ENCODE data around the gene NOMO2.
"Not testable (repeated sequence)": the region's sequence is repeated elsewhere in the genome, so short reads cannot be mapped to it uniquely, and the experiment has no call there.

NOMO2 gene

GRCh38 chr16:18561727-18562314, at the start of gene NOMO2:
Gene NOMO2 (minus strand): TSS chr16:18562097. CDS start chr16:18562040, 57 bp downstream.
- not testable (repeated sequence) for DNase-seq (ENCODE audit: low read depth, low spot score)

GRCh38 chr16:18610147-18610803, 48.4 kb upstream of the NOMO2 start:
- DNase-seq (ENCODE audit: low read depth, low spot score), result not testable (repeated sequence)

GRCh38 chr16:18608271-18608670, 46.4 kb upstream of the NOMO2 start:
- not testable (repeated sequence) for DNase-seq (ENCODE audit: low read depth, low spot score)

GRCh38 chr16:18603572-18604246, 41.8 kb upstream of the NOMO2 start:
- DNase-seq (ENCODE audit: low read depth, low spot score), result not testable (repeated sequence)

GRCh38 chr16:18598582-18598981, 36.7 kb upstream of the NOMO2 start:
- DNase-seq (ENCODE audit: low read depth, low spot score), result not testable (repeated sequence)

- not testable (repeated sequence) for DNase-seq (ENCODE audit: low read depth, low spot score)
Measured at GRCh38 chr16:18597734-18598133, 35.8 kb upstream of the NOMO2 start.

- not testable (repeated sequence) for DNase-seq (ENCODE audit: low read depth, low spot score)
Measured at GRCh38 chr16:18597319-18597718, 35.4 kb upstream of the NOMO2 start.

GRCh38 chr16:18595796-18596195, 33.9 kb upstream of the NOMO2 start:
- not testable (repeated sequence) for DNase-seq (ENCODE audit: low read depth, low spot score)

GRCh38 chr16:18594880-18595279, 33.0 kb upstream of the NOMO2 start:
- not testable (repeated sequence) for DNase-seq (ENCODE audit: low read depth, low spot score)

GRCh38 chr16:18593904-18594303, 32.0 kb upstream of the NOMO2 start:
- DNase-seq (ENCODE audit: low read depth, low spot score), result not testable (repeated sequence)

- not testable (repeated sequence) for DNase-seq (ENCODE audit: low read depth, low spot score)
Measured at GRCh38 chr16:18592982-18593381, 31.1 kb upstream of the NOMO2 start.

GRCh38 chr16:18591908-18592307, 30.0 kb upstream of the NOMO2 start:
- not testable (repeated sequence) for DNase-seq (ENCODE audit: low read depth, low spot score)

- DNase-seq (ENCODE audit: low read depth, low spot score), result not testable (repeated sequence)
Measured at GRCh38 chr16:18591441-18591840, 29.5 kb upstream of the NOMO2 start.

- DNase-seq (ENCODE audit: low read depth, low spot score), result not testable (repeated sequence)
Measured at GRCh38 chr16:18589806-18590205, 27.9 kb upstream of the NOMO2 start.

- DNase-seq (ENCODE audit: low read depth, low spot score), result not testable (repeated sequence)
Measured at GRCh38 chr16:18586560-18587540, 25.0 kb upstream of the NOMO2 start.

GRCh38 chr16:18585789-18586188, 23.9 kb upstream of the NOMO2 start:
- DNase-seq (ENCODE audit: low read depth, low spot score), result not testable (repeated sequence)

- DNase-seq (ENCODE audit: low read depth, low spot score), result no peak
Measured at GRCh38 chr16:18582902-18583301, 21.0 kb upstream of the NOMO2 start.

- DNase-seq (ENCODE audit: low read depth, low spot score), result not testable (repeated sequence)
Measured at GRCh38 chr16:18580396-18580795, 18.5 kb upstream of the NOMO2 start.

- DNase-seq (ENCODE audit: low read depth, low spot score), result not testable (repeated sequence)
Measured at GRCh38 chr16:18579261-18579660, 17.4 kb upstream of the NOMO2 start.

GRCh38 chr16:18577942-18578341, 16.0 kb upstream of the NOMO2 start:
- not testable (repeated sequence) for DNase-seq (ENCODE audit: low read depth, low spot score)

GRCh38 chr16:18575945-18576344, 14.0 kb upstream of the NOMO2 start:
- DNase-seq (ENCODE audit: low read depth, low spot score), result not testable (repeated sequence)
